Measurements from ENCODE around the gene SCAMP4.

Gene SCAMP4

DNA sequence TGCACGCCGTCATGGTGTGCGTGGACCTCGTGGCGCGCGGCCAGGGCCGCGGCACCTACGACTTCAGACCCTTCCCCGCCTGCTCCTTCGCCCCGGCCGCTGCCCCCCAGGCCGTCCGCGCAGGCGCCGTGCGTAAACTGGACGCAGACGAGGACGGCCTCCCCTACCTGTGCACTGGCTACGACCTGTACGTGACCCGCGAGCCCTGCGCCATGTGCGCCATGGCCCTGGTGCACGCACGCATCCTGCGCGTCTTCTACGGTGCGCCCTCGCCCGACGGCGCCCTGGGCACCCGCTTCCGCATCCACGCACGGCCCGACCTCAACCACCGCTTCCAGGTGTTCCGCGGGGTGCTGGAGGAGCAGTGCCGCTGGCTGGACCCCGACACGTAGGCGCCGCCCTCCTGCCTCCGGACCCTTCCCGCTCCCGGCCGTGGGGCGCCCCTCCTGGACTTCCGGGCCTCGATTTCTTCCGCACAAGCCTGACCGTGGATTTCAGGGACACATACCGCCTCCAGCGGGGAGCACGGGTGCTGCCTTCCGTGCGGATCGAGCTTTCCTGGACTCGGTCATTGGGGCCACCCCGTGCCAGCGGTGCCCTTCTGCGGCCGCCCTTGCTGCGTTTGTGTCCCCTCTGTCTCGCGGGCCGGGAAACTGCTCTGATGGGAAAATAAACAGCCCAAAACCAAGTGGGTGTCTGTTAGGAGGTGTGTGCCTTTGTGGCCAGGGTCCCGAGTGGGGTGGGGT is 7.7 kb downstream of the SCAMP4 start:
- no peak for DNase-seq (ENCODE audit: low read depth in 1 of 2, low spot score in 1 of 2)

DNA sequence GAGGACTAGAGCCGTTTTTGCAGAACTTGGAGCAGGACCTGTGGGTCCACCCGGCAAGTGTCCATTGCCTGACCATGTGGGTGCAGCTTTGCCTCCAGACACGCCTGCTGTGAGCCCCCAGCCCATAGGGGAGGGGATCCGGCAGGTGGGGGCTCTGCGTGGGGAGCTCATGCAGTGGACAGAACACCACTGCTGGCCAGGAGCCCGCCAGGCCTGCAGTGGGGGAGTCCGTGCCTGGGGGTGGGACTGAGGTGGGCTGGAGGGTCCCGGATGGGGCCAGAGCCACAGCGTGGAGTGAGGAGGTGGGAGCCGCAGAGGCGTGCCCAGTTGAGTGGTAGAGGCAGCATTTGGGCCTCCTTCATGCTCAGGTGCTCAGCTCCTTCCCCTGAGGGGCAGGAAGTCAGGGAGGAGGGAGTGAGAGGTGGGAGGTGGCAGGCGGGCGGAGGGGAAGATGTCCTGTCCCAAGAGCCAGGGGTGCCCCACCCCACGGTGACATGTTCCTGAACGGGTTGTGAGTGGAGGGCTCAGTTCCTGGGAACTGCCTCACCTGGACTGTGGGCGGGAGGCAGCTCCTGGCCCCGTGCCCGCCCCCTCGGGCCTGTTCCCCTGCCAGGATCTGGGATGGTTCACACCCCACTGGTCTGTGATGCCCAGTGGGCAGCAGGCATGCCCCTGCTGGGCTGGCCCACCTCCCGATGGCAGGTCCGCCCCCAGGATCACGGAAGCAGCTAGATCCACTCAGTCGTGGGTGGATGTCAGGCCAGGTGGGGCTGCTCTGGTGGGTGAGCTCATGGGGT is 8.8 kb downstream of the SCAMP4 start:
- DNase-seq (ENCODE audit: low read depth in 1 of 2, low spot score in 1 of 2), result no peak

DNA sequence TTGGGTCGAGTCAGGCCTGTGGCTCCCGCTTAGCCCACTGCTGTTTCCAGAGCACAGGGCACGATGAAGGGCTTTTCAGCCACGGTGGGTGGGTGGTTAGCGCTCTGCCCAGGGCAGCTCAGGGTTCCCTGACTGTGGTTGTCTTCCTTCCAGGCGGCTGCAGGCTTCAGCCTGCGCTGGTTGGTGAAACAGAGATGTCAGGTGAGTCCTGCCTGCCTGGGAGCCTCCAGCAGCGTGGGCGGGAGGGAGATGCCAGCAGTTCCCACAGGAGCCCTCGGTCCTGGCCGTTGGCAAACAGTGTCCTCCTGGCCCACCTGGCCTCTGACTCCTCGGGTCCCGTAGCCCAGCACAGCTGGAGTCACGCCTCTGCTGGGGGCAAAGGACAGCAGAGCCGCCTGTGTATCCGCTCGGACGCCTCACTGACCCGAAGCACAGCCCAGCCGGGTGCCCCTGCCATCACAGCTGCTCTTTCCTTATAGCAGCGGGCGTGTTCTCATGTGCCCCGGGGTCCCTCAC is 9.7 kb downstream of the SCAMP4 start:
- DNase-seq (ENCODE audit: low read depth in 1 of 2, low spot score in 1 of 2), result no peak

DNA sequence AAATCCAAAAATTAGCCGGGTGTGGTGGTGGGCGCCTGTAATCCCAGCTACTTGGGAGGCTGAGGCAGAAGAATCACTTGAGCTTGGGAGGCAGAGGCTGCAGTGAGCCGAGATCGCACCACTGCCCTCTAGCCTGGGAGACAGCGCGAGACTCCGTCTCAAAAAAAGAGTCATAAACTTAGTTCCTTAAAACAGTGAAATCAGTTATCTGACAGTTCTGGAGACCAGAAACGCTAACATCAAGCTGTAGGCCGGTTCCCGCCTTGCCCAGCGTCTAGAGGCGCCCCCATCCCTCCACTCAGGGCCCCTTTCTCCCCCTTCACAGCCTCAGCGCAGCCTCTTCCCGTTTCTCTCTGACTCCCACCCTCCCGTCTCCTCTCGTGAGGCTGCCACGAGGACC is 11.9 kb downstream of the SCAMP4 start:
- no peak for DNase-seq (ENCODE audit: low read depth in 1 of 2, low spot score in 1 of 2)

DNA sequence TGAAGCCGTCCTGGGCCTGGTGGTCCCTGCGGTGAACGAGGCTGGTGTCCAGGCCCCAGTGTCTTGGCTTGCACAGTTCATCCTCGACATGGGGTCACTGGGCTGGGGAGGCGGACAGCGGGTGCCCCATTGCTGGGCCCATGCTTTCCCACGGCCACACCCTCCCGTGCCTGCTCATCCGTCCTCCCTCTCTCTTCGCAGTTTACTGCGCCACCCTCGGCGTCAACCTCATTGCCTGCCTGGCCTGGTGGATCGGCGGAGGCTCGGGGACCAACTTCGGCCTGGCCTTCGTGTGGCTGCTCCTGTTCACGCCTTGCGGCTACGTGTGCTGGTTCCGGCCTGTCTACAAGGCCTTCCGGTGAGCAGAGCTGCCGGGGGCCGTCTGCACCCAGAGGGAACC is 12.7 kb downstream of the SCAMP4 start:
- no peak for DNase-seq (ENCODE audit: low read depth in 1 of 2, low spot score in 1 of 2)

DNA sequence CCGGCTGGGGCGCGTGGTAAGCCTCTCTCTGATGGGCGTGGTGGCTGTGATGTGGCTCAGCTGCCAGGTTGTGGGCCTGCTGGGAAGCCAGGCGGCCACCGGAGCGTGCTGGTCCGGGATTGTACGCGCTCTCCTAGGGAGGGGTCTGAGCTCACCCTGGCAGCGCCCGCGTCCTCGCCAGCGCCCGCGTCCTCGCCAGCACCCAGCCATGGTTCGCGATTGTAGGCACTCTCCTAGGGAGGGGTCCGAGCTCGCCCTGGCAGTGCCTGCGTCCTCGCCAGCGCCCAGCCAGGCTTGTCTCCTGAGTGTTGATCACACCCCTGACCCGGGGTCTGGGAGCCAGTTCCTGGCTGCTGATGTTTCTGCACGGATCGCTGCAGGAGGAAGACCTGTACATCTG is 13.8 kb downstream of the SCAMP4 start:
- DNase-seq (ENCODE audit: low read depth in 1 of 2, low spot score in 1 of 2), result no peak

DNA sequence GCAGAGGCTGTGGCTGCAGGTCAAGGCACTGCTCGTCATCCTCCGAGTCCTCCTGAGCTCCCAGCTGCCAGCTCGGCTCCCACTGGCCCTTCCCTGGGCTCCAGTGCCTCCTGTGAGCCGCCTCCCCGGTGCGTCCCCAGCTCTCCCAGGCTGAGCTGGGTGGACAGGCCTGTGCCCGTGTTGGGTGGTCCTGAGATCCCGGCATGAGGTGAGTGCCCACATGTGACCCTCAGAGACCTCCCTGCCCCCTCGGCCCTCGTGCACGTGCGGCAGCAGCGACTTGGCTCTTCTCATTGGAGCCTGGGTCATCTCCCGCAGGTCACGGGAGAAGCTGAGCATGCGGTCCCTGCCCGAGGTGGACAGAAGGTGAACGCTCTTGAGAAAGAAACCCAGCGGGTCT is 15.4 kb downstream of the SCAMP4 start:
- DNase-seq (ENCODE audit: low read depth in 1 of 2, low spot score in 1 of 2), result no peak

DNA sequence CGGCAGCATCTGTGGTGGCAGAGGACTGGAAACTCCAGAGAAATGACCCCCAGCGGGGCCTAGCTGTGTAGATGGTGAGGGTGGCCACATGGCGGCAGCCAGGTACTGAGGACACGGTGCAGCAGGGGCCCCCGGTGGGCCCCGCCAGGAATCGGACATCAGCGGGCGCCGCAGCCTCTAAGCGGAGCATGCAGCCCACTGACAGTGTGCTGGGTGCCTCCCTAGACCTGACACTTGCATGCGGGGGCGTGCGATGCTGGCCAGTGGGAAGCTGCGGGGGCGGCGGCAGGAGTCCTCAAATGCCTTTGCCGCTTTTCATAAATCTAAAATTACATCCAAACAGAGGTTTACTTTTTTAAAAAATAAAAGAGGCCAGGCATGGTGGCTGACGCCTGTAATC is 16.1 kb downstream of the SCAMP4 start:
- no peak for DNase-seq (ENCODE audit: low read depth in 1 of 2, low spot score in 1 of 2)

DNA sequence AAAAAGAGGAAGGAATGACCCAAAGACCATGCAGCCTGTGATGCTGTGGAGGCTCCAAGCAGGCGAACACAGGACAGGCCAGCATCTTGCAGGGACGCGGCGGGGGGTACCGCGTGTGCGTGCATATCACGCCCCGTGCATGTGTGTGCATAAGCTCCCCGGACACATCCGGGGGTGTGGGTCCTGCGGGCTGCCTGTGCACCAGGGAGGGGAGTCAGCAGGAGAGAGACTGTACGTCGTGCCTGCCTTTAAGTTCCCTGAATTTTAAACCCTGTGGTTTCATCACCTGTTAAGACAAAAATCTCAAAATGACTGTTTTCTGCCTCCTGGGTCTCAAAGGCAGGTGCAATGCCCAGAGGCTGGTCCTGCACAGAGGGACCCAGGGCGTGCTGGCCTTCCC is 16.6 kb downstream of the SCAMP4 start:
- DNase-seq (ENCODE audit: low read depth in 1 of 2, low spot score in 1 of 2), result no peak

DNA sequence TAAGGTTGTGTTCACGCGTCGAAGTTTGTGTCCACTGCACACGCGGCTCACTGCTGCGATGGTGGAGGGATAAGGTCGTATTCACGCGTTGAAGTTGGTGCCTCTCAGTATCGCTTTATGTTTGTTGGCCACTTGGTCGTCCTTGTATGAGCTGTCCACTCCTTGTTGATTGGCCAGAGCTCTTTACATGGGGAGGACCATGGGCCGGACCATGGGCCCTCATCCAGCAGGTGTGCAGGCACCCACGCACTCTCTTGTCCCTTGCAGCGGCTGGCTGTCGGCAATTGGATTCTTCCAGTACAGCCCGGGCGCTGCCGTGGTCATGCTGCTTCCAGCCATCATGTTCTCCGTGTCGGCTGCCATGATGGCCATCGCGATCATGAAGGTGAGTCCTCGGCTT is 17.6 kb downstream of the SCAMP4 start:
- no peak for DNase-seq (ENCODE audit: low read depth in 1 of 2, low spot score in 1 of 2)

DNA sequence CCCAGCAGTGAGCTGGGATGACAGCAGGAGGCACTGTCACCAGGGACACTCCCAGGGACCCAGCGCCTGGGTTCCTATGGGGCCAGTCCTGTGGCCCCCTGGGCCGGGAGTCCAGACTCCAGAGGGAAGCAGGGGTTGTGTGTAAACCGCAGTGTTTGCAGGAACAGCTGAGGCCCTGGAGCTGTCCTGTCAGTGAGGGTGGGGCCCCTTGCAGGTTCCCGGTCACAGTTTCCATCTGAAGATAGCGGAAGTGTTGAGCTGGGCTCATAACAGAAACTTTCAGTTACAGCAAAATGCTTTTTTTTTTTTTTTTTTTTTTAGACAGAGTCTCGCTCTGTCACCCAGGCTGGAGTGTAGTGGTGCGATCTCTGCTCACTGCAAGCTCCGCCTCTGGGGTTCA is 18.1 kb downstream of the SCAMP4 start:
- DNase-seq (ENCODE audit: low read depth in 1 of 2, low spot score in 1 of 2), result peak in 1 of 2 donors; percentile 47

DNA sequence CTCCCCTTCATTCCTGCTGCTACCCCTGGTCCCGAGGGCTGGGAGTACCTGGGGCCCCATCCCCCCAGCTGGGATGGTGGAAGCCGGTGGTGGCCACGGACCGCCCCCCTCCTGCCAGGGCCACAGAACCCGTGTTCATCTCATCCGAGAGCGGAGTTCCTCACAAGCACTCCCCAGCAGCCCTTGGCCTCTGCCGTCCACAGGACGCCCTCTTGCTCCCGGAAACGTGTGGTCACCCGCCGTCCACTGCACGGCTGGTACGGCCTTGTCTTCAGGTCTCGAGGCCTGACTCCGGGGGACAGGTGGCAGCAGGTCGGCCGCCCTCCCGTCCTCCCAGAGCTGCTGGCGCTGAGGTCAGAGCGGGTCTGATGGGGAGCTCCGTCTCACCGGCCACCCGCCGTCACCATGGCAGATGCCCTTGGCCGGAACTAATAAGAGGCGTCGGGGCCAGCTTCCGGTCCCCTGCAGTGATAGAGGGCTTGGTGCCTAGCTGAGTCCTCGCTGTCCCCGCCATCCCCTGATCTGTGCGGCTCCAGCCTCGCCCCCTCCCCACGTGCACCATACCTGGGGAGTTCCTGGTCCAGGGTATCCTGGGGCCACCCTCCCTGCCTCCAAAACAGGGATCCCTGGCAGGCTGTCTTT is 19.2 kb downstream of the SCAMP4 start:
- DNase-seq (ENCODE audit: low read depth in 1 of 2, low spot score in 1 of 2), result no peak

DNA sequence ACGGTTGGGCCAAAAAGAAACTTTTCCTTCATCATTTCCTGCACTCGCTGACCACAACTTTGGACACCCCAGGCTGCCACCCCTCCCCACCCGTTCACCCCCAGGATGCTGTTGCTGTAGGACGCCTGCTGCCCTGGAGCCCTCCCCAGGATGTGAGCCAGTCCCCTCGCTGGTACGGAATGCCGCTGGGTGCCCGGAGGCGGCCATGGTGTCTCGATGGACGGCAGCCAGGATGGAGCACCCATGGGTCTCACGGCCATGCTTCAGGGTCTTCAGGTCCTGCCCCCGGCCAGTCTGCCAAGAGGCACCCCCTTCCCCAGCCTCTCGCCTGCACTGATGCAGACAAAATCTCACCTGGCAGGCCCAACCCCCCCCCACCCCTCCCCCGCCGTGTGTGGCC is 20.3 kb downstream of the SCAMP4 start:
- DNase-seq (ENCODE audit: low read depth in 1 of 2, low spot score in 1 of 2), result no peak

DNA sequence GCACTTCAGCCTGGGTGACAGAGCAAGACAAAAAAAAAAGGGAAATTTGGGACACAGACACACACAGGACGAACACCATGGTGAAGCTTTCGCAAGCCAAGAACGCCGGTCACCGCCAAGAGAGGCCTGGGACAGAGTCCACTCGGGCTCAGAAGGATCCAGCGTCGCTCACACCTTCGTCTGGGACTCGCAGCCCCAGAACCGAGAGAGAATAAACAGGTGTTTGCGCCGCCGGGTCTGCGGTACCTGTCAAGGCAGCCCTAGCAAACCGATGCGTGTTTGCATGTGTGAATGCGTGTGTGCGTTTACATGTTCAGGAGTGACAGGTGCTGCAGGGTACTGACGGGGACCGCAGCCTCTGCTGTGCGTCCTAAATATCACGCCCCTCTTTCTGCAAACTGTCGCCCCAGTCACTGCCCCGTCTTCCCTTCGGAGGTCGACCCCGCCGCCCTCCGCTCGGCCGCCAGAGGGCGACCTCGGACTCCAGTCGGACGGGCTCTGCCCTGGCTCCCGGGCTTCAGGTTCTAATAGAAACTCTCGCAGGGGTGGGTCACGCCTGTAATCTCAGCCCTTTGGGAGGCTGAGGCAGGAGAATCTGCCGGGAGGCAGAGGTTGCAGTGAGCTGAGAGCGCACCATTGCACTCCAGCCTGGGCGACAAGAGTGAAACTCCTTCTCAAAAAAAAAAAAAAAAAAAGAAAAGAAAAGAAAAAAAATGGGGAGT is 24.0 kb downstream of the SCAMP4 start:
- peak; percentile 67 to 71 for DNase-seq (ENCODE audit: low read depth in 1 of 2, low spot score in 1 of 2)

DNA sequence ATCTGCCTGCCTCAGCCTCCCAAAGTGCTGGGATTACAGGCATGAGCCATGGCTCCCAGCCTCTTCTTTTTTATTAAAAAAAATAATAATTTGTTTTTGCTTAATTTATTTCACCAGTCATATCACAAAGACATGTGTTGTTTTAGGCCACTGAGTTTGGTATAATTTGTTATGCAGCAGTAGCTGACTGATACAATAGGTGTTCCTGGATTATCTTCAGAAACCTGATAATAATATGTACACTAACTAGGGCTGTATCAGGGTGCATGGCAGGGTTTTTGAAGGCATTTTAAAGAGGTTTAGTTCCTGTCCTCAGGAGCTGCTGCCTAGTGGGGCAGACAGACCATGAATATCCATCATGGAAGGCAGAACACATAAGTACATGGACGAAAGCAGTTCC is 26.2 kb downstream of the SCAMP4 start:
- DNase-seq (ENCODE audit: low read depth in 1 of 2, low spot score in 1 of 2), result no peak

DNA sequence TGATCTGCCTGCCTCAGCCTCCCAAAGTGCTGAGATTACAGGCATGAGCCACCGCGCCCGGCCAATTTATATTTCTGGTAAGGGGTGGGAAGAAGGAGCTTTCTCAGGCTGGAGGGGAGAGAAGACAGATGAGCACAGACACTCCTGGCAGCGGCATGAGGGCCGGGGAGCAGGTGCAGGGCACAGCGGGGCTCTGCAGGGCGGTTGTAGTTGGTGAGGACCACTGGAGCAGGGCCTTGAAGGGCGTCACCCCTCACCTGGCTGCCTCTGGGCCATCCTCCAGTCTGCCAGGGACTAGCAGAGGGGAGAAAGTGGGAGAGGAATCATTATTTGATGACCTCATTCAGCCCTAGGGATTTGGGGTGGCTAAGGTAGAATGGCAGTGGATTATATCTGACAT is 27.2 kb downstream of the SCAMP4 start:
- DNase-seq (ENCODE audit: low read depth in 1 of 2, low spot score in 1 of 2), result no peak

DNA sequence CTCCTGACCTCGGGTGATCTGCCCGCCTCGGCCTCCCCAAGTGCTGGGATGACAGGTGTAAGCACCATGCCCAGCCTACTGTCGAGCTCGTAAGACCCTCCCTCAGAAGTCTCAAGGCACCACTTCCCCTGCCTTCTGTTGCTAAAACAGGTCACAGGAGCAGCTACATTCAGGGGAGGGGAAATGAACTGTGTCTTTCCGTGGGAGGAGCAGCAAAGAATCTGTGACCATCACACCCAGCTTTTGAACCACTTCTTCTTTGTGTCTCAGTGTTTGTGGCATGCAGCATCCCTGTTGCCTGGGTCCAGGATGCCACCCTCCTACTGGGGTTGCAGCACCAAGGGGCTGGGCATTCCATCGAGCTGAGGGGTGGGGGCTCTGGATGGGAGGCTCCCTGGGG is 28.0 kb downstream of the SCAMP4 start:
- DNase-seq (ENCODE audit: low read depth in 1 of 2, low spot score in 1 of 2), result no peak

DNA sequence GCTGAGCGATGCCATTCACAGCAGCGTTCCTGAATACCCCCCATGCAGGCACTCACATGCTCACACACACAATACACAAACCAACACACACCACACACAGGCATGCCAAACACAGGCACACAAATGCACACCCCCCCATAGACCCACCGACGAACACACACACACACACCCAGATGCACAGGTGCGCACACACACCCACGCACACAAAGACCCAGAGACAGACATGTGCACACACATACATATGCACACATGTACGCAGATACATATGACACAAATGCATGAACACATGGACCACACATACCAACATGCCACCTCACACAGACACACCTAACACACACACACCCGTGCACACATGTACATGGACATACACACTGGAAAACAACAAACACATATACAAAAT is 28.7 kb downstream of the SCAMP4 start:
- no peak for DNase-seq (ENCODE audit: low read depth in 1 of 2, low spot score in 1 of 2)

DNA sequence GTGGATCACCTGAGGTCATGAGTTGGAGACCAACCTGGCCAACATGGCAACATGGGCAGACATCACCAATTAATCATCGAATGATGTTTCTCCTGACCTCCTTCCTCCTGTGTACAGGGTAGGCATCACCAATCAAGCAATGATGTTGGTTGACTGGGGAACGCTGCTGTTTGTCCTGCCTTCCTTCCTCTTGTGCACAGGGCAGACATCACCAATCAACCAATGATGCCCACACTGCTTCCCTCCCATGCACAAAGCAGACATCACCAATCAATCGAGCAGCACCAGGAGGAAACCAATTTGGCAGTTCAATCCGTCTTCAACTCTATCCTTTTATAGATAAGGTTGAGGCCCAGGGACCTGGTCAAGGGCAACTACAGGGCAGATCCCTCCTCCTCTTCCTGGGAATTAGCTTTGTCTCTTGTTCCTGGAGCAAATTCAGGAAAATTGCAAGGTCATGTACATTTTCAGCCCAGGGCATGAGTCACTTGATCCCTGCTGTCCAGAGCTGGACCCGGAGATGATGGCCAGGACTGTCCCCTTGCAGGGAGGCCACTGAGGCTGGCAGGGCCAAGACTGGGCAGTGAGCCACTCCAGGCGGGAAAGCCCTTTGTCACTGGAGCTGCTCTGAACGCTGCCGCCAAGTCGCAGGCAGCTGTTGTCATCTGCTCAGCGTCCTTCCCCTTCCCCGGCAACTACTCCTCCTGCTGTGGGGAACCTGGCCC is 30.4 kb downstream of the SCAMP4 start:
- DNase-seq (ENCODE audit: low read depth in 1 of 2, low spot score in 1 of 2), result no peak

DNA sequence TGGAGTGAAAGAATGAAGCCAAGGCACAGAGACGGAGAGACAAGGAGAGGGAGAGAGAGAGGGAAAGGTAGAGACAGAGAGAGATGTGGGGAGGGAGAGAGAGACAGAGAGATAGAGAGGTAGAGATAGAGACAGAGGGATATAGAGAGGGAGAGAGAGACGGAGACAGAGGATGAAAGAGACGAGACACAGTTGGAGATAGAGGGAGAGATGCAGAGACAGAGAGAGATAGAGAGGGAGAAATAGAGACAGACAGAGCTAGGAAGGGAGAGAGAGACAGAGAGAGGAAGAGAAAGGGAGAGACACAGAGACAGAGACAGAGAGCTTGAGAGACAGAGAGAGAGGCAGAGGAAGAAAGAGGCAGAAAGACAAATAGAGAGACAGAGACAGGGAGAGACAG is 31.2 kb downstream of the SCAMP4 start:
- no peak for DNase-seq (ENCODE audit: low read depth in 1 of 2, low spot score in 1 of 2)

Data from activated CD4-positive, alpha-beta T cell treated with anti-CD3 and anti-CD28 coated beads, Interleukin-2, amount 50 U/mL, for 24 hours (primary cell).